ENCODE results near the gene MORC4.

DNA sequence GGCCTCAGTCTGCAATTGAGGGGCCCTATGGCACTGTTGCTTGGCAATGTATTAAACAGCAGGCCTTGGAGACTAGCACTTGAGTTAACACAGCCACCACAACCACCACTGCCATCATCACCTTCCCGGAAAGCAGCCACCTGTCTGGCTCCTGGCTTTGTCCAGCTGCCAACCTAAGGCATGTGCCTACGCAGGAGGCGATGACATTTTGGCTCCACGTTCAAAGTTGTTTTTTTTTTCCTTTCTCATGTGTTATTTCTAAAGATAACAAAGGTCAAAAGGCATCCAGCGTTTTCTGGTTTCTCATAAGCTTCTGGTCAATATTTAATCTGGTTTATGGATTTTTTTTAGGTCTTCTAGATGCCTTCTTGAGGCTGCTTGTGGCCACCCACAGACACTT lies 72.3 kb downstream of the MORC4 start:
- no peak for TF ChIP-seq POLR2A (IDR thresholded peaks at IDR 0.05)
- TF ChIP-seq, protein P1, sequence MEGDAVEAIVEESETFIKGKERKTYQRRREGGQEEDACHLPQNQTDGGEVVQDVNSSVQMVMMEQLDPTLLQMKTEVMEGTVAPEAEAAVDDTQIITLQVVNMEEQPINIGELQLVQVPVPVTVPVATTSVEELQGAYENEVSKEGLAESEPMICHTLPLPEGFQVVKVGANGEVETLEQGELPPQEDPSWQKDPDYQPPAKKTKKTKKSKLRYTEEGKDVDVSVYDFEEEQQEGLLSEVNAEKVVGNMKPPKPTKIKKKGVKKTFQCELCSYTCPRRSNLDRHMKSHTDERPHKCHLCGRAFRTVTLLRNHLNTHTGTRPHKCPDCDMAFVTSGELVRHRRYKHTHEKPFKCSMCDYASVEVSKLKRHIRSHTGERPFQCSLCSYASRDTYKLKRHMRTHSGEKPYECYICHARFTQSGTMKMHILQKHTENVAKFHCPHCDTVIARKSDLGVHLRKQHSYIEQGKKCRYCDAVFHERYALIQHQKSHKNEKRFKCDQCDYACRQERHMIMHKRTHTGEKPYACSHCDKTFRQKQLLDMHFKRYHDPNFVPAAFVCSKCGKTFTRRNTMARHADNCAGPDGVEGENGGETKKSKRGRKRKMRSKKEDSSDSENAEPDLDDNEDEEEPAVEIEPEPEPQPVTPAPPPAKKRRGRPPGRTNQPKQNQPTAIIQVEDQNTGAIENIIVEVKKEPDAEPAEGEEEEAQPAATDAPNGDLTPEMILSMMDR (IDR thresholded peaks at IDR 0.05 in 4 of 5, conservative IDR thresholded peaks at IDR 0.05 in 1 of 5): no peak
